ENCODE data around the gene UTP25. TPM values are rescaled to one million over a fixed set of nuclear protein-coding genes. Genes with fewer than 3 reads are reported as not detected.

UTP25 gene
- total RNA-seq, 4 donors from 2014 or later = 9.9 to 12.9 (median 11.1) TPM

- WGBS, 2 donors = 83 to 87% methylated on average over 2 of the region's 2 CpGs
- intact Hi-C loops (cut with DNase I; ENCODE audit: low total_unique reads) = no loop called here
- no peak overlapping the region for H3K4me3 ChIP-seq (ENCODE audit: low read depth, poor library complexity, severe bottlenecking)
- no peak for DNase-seq (ENCODE audit: low spot score in 2 of 2)
- TF ChIP-seq POLR2A (IDR thresholded peaks at IDR 0.05) = no peak
- no peak for TF ChIP-seq CTCF (IDR thresholded peaks at IDR 0.05)
These were observed 43.7 kb downstream of the UTP25 start for GRCh38 chr1:209871430-209871829.

- H3K4me3 ChIP-seq (ENCODE audit: low read depth, poor library complexity, severe bottlenecking) = no peak overlapping the region
- WGBS, 2 donors = 69 to 70% methylated on average over 3 of the region's 3 CpGs
- intact Hi-C loops (cut with DNase I; ENCODE audit: low total_unique reads) = no loop called here
- no peak for DNase-seq (ENCODE audit: low spot score in 2 of 2)
- no peak for TF ChIP-seq POLR2A (IDR thresholded peaks at IDR 0.05)
- no peak for TF ChIP-seq CTCF (IDR thresholded peaks at IDR 0.05)
These were observed 45.5 kb downstream of the UTP25 start for GRCh38 chr1:209873067-209873799.

GRCh38 chr1:209875515-209875914 lies 47.7 kb downstream of the UTP25 start:
- TF ChIP-seq CTCF (IDR thresholded peaks at IDR 0.05) (no peak), POLR2A (IDR thresholded peaks at IDR 0.05) (no peak)
- no peak for DNase-seq (ENCODE audit: low spot score in 2 of 2)
- intact Hi-C loops (cut with DNase I; ENCODE audit: low total_unique reads) = no loop called here
- WGBS, 2 donors = 46 to 69% methylated on average over 7 of the region's 7 CpGs
- no peak overlapping the region for H3K4me3 ChIP-seq (ENCODE audit: low read depth, poor library complexity, severe bottlenecking)

GRCh38 chr1:209876078-209876800 lies 48.5 kb downstream of the UTP25 start:
- TF ChIP-seq POLR2A (IDR thresholded peaks at IDR 0.05) = no peak
- TF ChIP-seq CTCF (IDR thresholded peaks at IDR 0.05) = no peak
- DNase-seq (ENCODE audit: low spot score in 2 of 2) = no peak
- 61 to 73% methylated on average over 6 of the region's 6 CpGs for WGBS, 2 donors
- H3K4me3 ChIP-seq (ENCODE audit: low read depth, poor library complexity, severe bottlenecking) = no peak overlapping the region
- intact Hi-C loops (cut with DNase I; ENCODE audit: low total_unique reads) = no loop called here

GRCh38 chr1:209877087-209877764 lies 49.5 kb downstream of the UTP25 start:
- no peak for DNase-seq (ENCODE audit: low spot score in 2 of 2)
- intact Hi-C loops (cut with DNase I; ENCODE audit: low total_unique reads) = no loop called here
- no peak overlapping the region for H3K4me3 ChIP-seq (ENCODE audit: low read depth, poor library complexity, severe bottlenecking)
- TF ChIP-seq POLR2A (IDR thresholded peaks at IDR 0.05) (no peak), CTCF (IDR thresholded peaks at IDR 0.05) (no peak)
- 27 to 30% methylated on average over 2 of the region's 2 CpGs for WGBS, 2 donors
